Activated naive CD4-positive, alpha-beta T cell treated with anti-CD3 and anti-CD28 coated beads, Interleukin-2, amount 50 U/mL, for 24 hours (primary cell): ENCODE measurements around the gene BRI3.

Source experiments
- H3K27ac Mint-ChIP-seq: one replicate; pipeline ENCODE4 v1.8.0; 2021; ENCODE audit warnings: mild to moderate bottlenecking, mixed read lengths
- H3K27me3 Mint-ChIP-seq: one replicate; pipeline ENCODE4 v1.8.0; 2021; ENCODE audit warnings: mixed read lengths
- H3K36me3 Mint-ChIP-seq: one replicate; pipeline ENCODE4 v1.8.0; 2021; ENCODE audit warnings: mixed read lengths
- H3K4me1 Mint-ChIP-seq: one replicate; pipeline ENCODE4 v1.8.0; 2021; ENCODE audit warnings: mixed read lengths
- H3K4me3 Mint-ChIP-seq: one replicate; pipeline ENCODE4 v1.8.0; 2021; ENCODE audit warnings: mild to moderate bottlenecking, mixed read lengths
- H3K9me3 Mint-ChIP-seq: one replicate; pipeline ENCODE4 v1.8.0; 2021; ENCODE audit warnings: mixed read lengths

BRI3 gene

DNA sequence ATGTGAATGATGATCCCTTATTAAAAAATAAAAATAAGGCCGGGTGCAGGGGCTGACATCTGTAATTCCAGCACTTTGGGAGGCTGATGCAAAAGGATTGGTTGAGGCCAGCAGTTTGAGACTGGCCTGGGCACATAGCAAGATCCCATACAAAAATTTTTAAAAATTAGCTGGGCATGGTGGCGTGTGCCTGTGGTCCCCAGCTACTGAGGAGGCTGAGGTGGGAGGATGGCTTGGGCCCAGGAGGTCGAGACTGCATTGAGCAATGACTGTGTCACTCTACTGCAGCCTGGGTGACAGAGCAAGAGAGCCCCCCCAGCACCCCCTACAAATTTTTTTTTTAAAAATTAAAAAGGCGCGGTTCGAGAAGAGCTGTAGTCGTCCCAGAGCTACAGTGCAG, 1.2 kb upstream of the BRI3 start:
- Mint-ChIP-seq H3K4me1 (peaks cover 27% of the 10 kb centered on the region), H3K27me3 (no peaks in the 10 kb centered on the region), H3K36me3 (no peaks in the 10 kb centered on the region), H3K27ac (no peak overlapping the region), H3K9me3 (no peaks in the 10 kb centered on the region), H3K4me3 (peak overlapping the region; percentile 85)

DNA sequence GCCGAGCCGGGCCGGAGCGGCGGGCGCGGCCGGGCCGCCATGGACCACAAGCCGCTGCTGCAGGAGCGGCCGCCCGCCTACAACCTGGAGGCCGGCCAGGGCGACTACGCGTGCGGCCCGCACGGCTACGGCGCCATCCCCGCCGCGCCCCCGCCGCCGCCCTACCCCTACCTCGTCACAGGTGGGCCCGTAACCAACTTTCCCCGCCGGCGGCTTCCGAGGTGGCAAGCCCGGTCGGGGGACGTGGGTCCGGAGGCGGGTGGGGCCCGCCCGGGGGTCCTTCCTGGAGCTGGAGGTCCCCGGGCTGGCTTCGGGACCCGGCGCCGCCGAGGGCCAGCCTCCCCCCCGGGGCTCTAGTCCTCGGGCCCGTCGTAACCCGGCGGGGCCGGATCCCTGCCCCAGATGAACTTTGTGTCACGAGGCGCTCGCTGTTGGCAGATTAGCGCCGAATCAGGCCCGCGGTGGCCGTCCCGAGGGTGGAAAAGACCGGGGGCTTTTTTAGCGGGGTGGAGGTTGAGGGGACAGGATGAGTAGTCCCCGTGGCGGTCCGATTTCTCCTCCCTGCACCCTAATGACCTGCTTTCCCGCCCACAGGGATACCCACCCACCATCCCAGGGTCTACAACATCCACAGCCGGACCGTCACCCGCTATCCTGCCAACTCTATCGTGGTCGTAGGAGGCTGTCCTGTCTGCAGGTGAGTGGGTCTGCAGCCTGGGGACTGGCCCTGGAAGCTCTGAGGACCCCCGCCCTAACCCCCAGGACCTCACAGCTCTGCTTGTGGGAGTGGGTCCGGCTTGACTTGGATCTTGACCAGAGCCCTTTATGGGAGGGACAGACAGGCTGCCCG, 496 bp downstream of the BRI3 start:
- no peaks in the 10 kb centered on the region for H3K36me3 Mint-ChIP-seq
- H3K27me3 Mint-ChIP-seq: no peaks in the 10 kb centered on the region
- H3K27ac Mint-ChIP-seq: peak overlapping the region; percentile 91
- no peaks in the 10 kb centered on the region for H3K9me3 Mint-ChIP-seq
- peaks cover 33% of the 10 kb centered on the region for H3K4me1 Mint-ChIP-seq
- peak overlapping the region; percentile 88 for H3K4me3 Mint-ChIP-seq

DNA sequence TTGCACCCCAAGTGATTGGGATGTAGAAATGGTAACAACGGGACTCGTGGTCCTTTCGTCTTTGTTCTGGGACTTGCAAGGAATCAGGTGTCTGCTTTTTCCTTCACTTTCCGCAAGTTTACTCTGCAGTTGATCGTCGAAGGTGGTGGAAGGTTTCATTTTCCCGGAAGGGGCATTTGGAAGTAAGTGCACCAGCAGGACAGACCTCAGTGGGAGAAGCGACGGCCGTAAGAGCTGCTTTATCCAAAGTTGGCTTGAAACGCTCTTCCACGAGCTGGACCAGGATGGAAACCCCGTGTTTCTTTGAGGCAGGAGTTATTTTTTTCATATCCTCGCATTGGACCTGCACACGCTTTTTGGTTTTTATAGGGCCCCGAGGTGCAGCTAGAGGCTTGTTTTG, 1.2 kb downstream of the BRI3 start:
- H3K36me3 Mint-ChIP-seq: no peaks in the 10 kb centered on the region
- no peaks in the 10 kb centered on the region for H3K9me3 Mint-ChIP-seq
- peak overlapping the region; percentile 91 for H3K27ac Mint-ChIP-seq
- H3K4me1 Mint-ChIP-seq: peaks cover 33% of the 10 kb centered on the region
- peak overlapping the region; percentile 88 for H3K4me3 Mint-ChIP-seq
- H3K27me3 Mint-ChIP-seq: no peaks in the 10 kb centered on the region

DNA sequence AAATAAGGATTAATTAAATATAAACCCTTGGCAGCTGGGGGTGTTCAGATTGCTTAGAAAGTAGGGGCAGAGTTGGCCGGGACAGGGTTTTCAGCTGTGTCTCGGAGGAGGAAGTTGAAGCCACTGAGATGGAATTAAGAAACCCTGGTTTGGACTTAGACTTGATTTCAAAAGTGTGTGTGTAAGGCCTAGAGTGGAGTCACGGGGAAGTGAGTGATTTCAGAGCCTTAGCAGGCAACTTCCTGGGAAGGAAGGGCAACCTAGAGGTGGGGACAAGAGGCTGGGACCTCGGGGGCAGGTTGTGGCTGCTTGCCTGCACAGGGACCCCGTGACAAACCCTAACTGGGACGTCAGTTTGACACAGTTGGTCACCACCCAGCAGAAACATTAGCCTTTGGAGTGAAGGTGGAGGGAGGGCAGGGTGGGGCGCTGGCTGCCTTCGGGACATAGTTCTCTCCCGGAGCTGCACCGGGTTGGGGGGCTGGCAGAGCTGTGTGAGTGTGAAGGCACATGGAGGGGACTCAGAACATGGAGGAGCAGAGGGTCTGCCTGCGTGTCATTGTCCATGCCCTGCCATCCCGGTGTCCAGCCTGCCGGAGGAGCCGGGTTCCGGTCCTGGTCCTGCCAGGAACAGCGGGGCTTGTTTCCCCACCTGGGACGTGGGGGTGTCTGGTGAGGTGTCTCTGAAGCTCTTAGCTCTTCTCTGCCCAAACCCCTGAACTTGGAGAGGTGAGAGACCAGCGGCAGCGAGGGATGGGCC, 1.8 kb downstream of the BRI3 start:
- Mint-ChIP-seq H3K27ac (peak overlapping the region; percentile 91), H3K36me3 (no peaks in the 10 kb centered on the region), H3K9me3 (no peaks in the 10 kb centered on the region), H3K27me3 (no peaks in the 10 kb centered on the region), H3K4me1 (peaks cover 33% of the 10 kb centered on the region), H3K4me3 (peak overlapping the region; percentile 88)

- Mint-ChIP-seq H3K4me3 (peak overlapping the region; percentile 45), H3K4me1 (peaks cover 33% of the 10 kb centered on the region), H3K9me3 (no peaks in the 10 kb centered on the region)
Observed at GRCh38 chr7:98283887-98284222, 2.4 kb downstream of the BRI3 start.

GRCh38 chr7:98284335-98285036, 3.0 kb downstream of the BRI3 start:
- H3K36me3 Mint-ChIP-seq: no peaks in the 10 kb centered on the region
- H3K4me3 Mint-ChIP-seq: peak overlapping the region; percentile 45
- no peaks in the 10 kb centered on the region for H3K9me3 Mint-ChIP-seq
- peaks cover 33% of the 10 kb centered on the region for H3K4me1 Mint-ChIP-seq
- H3K27me3 Mint-ChIP-seq: no peaks in the 10 kb centered on the region
- H3K27ac Mint-ChIP-seq: peak overlapping the region; percentile 82

More at GRCh38 chr7:98283887-98284222, 2.4 kb downstream of the BRI3 start:
- H3K27ac Mint-ChIP-seq: no peak overlapping the region
- H3K27me3 Mint-ChIP-seq: no peaks in the 10 kb centered on the region
- no peaks in the 10 kb centered on the region for H3K36me3 Mint-ChIP-seq

DNA sequence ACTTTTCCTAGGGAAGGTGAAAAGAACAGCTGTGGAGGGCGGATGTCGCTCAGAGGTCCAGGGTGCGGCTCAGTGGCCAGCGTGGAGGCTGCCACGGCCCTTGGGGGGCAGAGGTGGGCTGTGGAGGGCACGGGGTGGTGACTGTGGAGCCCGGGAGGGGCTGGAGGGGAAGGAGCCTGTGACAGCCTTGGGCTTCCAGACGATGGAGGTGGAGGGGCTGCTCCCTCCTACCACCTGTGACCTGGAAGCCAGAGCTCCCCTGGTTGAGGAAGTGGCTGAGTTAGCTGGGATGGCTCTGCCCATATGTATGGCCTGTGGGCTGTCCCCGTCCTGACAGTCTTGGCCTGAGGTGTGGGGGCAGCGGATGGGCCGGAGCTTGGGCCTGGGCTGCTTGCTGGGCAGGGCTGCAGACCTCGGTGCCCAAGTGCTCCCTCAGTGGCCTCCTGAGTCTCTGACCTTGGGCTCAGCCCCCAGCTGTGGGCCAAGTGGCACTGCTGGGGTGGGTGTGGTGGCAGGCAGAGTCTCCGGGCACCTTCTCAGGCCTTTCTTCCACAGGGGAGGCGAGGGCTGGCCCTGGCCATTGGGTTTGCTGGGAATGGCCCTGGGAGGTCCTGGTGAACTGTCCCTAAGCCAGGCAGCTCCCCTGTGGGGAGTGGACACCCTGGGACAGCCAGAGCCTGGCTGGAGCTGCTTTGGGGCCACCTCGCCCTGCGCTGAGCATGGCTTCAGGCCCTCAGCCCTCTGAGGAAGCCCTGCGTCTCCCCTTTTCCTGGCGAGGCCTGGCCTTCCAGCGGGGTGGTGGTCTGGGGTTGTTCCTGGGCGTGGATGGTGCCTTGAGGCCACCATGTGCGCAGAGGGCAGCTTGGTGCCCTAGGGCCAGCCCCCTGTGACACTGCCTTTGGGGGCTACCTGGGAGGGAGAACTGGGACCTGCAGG, 3.9 kb downstream of the BRI3 start:
- H3K27ac Mint-ChIP-seq: peak overlapping the region; percentile 82
- H3K27me3 Mint-ChIP-seq: no peaks in the 10 kb centered on the region
- no peaks in the 10 kb centered on the region for H3K36me3 Mint-ChIP-seq
- H3K9me3 Mint-ChIP-seq: no peaks in the 10 kb centered on the region
- H3K4me3 Mint-ChIP-seq: no peak overlapping the region
- H3K4me1 Mint-ChIP-seq: peaks cover 33% of the 10 kb centered on the region

DNA sequence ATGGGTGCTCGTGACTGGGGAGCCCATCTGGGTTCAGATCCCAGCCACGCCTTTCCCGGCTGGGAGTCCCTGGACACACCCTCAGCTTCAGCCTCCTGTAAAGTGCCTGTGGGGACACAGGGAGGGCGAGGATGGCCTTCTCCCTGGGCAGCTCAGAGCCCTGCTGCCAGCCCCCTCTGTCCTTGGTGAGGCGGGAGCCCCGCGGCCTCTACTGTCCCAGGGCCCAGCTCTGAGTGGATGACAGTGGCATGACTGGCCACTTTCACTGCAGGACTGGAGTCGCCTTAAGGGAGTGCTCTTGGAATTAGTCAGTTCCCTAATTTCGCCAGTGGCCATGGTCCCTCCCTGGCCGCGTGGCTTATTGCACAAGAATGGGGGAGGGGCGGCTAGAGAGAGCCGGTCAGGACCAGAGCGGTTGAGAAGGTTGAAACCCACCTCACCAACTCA, 4.6 kb downstream of the BRI3 start:
- Mint-ChIP-seq H3K27me3 (no peaks in the 10 kb centered on the region), H3K27ac (no peak overlapping the region), H3K4me1 (peaks cover 33% of the 10 kb centered on the region), H3K36me3 (no peaks in the 10 kb centered on the region), H3K9me3 (no peaks in the 10 kb centered on the region), H3K4me3 (no peak overlapping the region)

- Mint-ChIP-seq H3K36me3 (no peaks in the 10 kb centered on the region), H3K4me3 (no peak overlapping the region)
Observed at GRCh38 chr7:98286701-98287485, 5.4 kb downstream of the BRI3 start.

DNA sequence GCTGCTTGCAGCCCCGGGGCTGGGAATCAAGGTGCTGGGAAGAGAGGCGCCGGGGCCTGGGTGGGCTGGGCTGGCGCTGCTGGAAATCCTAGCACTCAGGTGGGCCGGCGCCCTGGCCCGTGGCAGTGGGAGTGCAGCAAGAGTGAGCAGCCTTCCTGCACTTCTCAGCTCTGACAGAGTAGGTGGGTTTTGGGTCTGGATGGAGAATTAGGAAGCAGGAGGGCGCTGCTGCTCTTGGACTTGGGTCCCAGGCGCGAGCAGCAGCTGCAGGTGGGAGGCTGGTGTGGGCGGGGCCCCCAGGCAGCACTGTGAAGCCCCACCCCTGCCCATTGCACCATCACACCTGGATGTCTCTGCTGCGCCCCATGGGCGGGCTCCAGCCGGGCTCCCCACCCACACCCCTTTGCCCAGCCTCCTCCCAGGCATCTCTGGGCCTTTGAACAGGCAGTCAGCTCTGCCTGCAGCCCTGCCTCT, 6.0 kb downstream of the BRI3 start:
- Mint-ChIP-seq H3K4me1 (peaks cover 30% of the 10 kb centered on the region), H3K4me3 (no peak overlapping the region), H3K27me3 (no peaks in the 10 kb centered on the region), H3K27ac (no peak overlapping the region), H3K9me3 (no peaks in the 10 kb centered on the region), H3K36me3 (no peaks in the 10 kb centered on the region)

More at GRCh38 chr7:98286701-98287485, 5.4 kb downstream of the BRI3 start:
- Mint-ChIP-seq H3K27ac (no peak overlapping the region), H3K9me3 (no peaks in the 10 kb centered on the region), H3K4me1 (peaks cover 33% of the 10 kb centered on the region), H3K27me3 (no peaks in the 10 kb centered on the region)

GRCh38 chr7:98288064-98288823, 6.8 kb downstream of the BRI3 start:
- Mint-ChIP-seq H3K4me3 (no peak overlapping the region), H3K27me3 (no peaks in the 10 kb centered on the region), H3K9me3 (no peaks in the 10 kb centered on the region), H3K4me1 (peaks cover 23% of the 10 kb centered on the region), H3K27ac (no peak overlapping the region), H3K36me3 (no peaks in the 10 kb centered on the region)

- Mint-ChIP-seq H3K9me3 (no peaks in the 10 kb centered on the region), H3K36me3 (no peaks in the 10 kb centered on the region), H3K27ac (no peak overlapping the region), H3K27me3 (no peaks in the 10 kb centered on the region), H3K4me1 (peaks cover 12% of the 10 kb centered on the region), H3K4me3 (no peak overlapping the region)
Observed at GRCh38 chr7:98289333-98289875, 7.9 kb downstream of the BRI3 start.

GRCh38 chr7:98291717-98292116, 10.2 kb downstream of the BRI3 start:
- no peaks in the 10 kb centered on the region for H3K9me3 Mint-ChIP-seq
- H3K27ac Mint-ChIP-seq: no peak overlapping the region
- H3K4me3 Mint-ChIP-seq: no peak overlapping the region
- H3K4me1 Mint-ChIP-seq: no peaks in the 10 kb centered on the region
- H3K36me3 Mint-ChIP-seq: no peaks in the 10 kb centered on the region
- H3K27me3 Mint-ChIP-seq: no peaks in the 10 kb centered on the region
